ENCODE measurements around the gene KCNN2. TPM values are rescaled to one million over a fixed set of nuclear protein-coding genes. Genes with fewer than 3 reads are reported as not detected.

Gene KCNN2
- total and polyA plus RNA-seq, 10 of the 15 experiments (the other 5 are each of a cell fraction or from before 2014, with no cell fraction given), result 0.21 to 3.6 (median 0.79) TPM

- no peak overlapping the region for H3K9ac ChIP-seq (ENCODE audit: control insufficient read depth, insufficient read depth, low read length)
- ATAC-seq (no peak), DNase-seq (ENCODE audit: low read depth, low spot score) (no peak), FAIRE-seq (no peak)
- no peaks in the 10 kb centered on the region; the same call in 1 of the 2 replicates for H3K4me1 ChIP-seq (ENCODE audit: control insufficient read depth, insufficient read depth, low read length)
- in situ Hi-C loops (cut with MboI) (loop anchor here (25.0 kb wide), 1 partner anchor 1160 kb away; no protein-coding TSS in a partner anchor), intact Hi-C loops (cut with micrococcal nuclease; ENCODE audit: unreplicated experiment) (no loop called here)
- H4K20me1 ChIP-seq (ENCODE audit: control insufficient read depth, insufficient read depth), result no peaks in the 10 kb centered on the region
- no peaks in the 10 kb centered on the region for H3K9me3 ChIP-seq (replicated peaks; ENCODE audit: control insufficient read depth, insufficient read depth, low read length)
- ChIA-PET CTCF (interaction anchor here (0.8 to 1.8 kb wide), 6 partner anchors 8 to 63 kb away, joined by 3 to 5 read pairs (median 4); no protein-coding TSS in a partner anchor), SMC1A (ENCODE audit: uncharacterized antibody, unreplicated experiment) (interaction anchor here (1.1 to 17.9 kb wide), 6 partner anchors 5 to 62 kb away, joined by 3 to 347 read pairs (median 80); no protein-coding TSS in a partner anchor), RAD21 (ENCODE audit: unreplicated experiment) (interaction anchor here (1.3 to 14.5 kb wide), 4 partner anchors 7 to 52 kb away, joined by 3 to 217 read pairs (median 76); no protein-coding TSS in a partner anchor), POLR2A (interaction anchor here (1.1 to 2.0 kb wide), 2 partner anchors 9 to 11 kb away, joined by 3 to 11 read pairs; no protein-coding TSS in a partner anchor)
- no peaks in the 10 kb centered on the region for H3K27me3 ChIP-seq (replicated peaks in 1 of 2; ENCODE audit: control insufficient read depth in 2 of 2, insufficient read depth in 2 of 2, low read length in 1 of 2)
- H3K79me2 ChIP-seq (ENCODE audit: control insufficient read depth, insufficient read depth, low read length), result no peaks in the 10 kb centered on the region
- no peak overlapping the region for H3K27ac ChIP-seq (ENCODE audit: control insufficient read depth, insufficient read depth)
- H3K36me3 ChIP-seq (ENCODE audit: control insufficient read depth in 2 of 2, insufficient read depth in 2 of 2, low read length in 1 of 2), result no peaks in the 10 kb centered on the region
- H2AFZ ChIP-seq (ENCODE audit: control insufficient read depth, low read depth, low read length), result no peak overlapping the region
- H3K4me2 ChIP-seq (ENCODE audit: control insufficient read depth, insufficient read depth), result no peak overlapping the region
- TF ChIP-seq RFX5 (IDR thresholded peaks at IDR 0.05; ENCODE audit: low read depth, low read length) (no peak), SPI1 (IDR thresholded peaks at IDR 0.05; ENCODE audit: borderline replicate concordance, insufficient read depth, low read depth, low read length) (no peak), NFIC (IDR thresholded peaks at IDR 0.05; ENCODE audit: low read depth, low read length) (no peak), MXI1 (IDR thresholded peaks at IDR 0.05; ENCODE audit: low read depth, low read length) (no peak), HSF1 (IDR thresholded peaks at IDR 0.05; ENCODE audit: low read depth, low read length) (no peak), MYC (IDR thresholded peaks at IDR 0.05; ENCODE audit: insufficient read depth, insufficient read length, insufficient replicate concordance, low read length, severe bottlenecking) (no peak), TCF12 (IDR thresholded peaks at IDR 0.05; ENCODE audit: low read depth, low read length) (no peak), KAT2A (conservative IDR thresholded peaks at IDR 0.05; ENCODE audit: control insufficient read depth, low read depth, low read length) (no peak), ZNF24 (IDR thresholded peaks at IDR 0.05) (no peak), TCF7 (IDR thresholded peaks at IDR 0.05; ENCODE audit: borderline replicate concordance) (no peak), FOXK2 (IDR thresholded peaks at IDR 0.05) (no peak), POLR2A (IDR thresholded peaks at IDR 0.05; ENCODE audit: low read depth, low read length) (no peak), E2F4 (IDR thresholded peaks at IDR 0.05; ENCODE audit: low read depth, low read length) (no peak), SMAD5 (IDR thresholded peaks at IDR 0.05; ENCODE audit: low read depth) (no peak), MLLT1 (IDR thresholded peaks at IDR 0.05) (no peak), ZBTB11 (CRISPR knock-in tag; IDR thresholded peaks at IDR 0.05) (no peak)
- H3K4me3 ChIP-seq, result no peak overlapping the region
- 42% methylated on average over 1 of the region's 1 CpG for WGBS (ENCODE audit: insufficient coverage, insufficient replicate concordance, low lambda C conversion rate, missing lambda C conversion rate)
- no TSS peak for BruUV-seq (replicated peaks)
Observed at GRCh38 chr5:114427204-114427603, 65.3 kb downstream of the KCNN2 start.
